ENCODE data around the gene RALY. TPM values are rescaled to one million over a fixed set of nuclear protein-coding genes. Genes with fewer than 3 reads are reported as not detected.

Gene RALY
- total RNA-seq, 1 experiment from 2014 or later, result 119 TPM

DNA sequence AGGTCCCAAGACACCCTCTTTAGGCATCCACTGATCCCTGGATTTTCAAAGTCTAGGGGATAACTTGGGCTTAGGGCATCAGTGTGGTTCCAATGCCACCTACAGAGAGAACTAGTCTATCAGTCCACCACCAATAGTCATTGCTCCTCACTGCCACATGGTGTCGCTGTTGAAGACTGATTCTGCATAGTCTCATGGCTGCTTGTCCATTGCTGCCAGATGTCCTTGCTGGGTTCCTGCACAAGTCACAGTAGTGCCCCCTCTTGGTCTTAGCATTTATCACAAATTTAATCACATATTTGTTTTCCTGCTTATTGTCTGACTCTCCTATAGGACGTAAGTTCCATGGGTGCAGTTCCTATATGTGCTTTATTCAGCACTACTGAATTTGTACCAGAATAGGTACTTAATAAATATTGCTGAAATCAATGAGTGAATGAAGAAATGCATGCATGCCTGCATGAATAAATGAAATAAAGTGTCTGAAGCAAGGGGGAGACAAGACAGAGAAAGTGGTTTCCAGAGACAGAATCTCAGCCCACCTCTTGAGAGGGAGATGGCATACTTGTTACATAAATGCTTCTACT is 45.9 kb upstream of the RALY start (continued):
- TF ChIP-seq, protein P1, sequence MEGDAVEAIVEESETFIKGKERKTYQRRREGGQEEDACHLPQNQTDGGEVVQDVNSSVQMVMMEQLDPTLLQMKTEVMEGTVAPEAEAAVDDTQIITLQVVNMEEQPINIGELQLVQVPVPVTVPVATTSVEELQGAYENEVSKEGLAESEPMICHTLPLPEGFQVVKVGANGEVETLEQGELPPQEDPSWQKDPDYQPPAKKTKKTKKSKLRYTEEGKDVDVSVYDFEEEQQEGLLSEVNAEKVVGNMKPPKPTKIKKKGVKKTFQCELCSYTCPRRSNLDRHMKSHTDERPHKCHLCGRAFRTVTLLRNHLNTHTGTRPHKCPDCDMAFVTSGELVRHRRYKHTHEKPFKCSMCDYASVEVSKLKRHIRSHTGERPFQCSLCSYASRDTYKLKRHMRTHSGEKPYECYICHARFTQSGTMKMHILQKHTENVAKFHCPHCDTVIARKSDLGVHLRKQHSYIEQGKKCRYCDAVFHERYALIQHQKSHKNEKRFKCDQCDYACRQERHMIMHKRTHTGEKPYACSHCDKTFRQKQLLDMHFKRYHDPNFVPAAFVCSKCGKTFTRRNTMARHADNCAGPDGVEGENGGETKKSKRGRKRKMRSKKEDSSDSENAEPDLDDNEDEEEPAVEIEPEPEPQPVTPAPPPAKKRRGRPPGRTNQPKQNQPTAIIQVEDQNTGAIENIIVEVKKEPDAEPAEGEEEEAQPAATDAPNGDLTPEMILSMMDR (IDR thresholded peaks at IDR 0.05 in 2 of 3, conservative IDR thresholded peaks at IDR 0.05 in 1 of 3; ENCODE audit: borderline replicate concordance in 1 of 3, insufficient read depth in 1 of 3, low read depth in 2 of 3, low read length in 2 of 3), result peak; percentile 95 to 98 (median 96)
- TF ChIP-seq, protein P2, sequence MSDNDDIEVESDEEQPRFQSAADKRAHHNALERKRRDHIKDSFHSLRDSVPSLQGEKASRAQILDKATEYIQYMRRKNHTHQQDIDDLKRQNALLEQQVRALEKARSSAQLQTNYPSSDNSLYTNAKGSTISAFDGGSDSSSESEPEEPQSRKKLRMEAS (IDR thresholded peaks at IDR 0.05), result peak; percentile 44; the same call in 1 of the 2 replicates
- TF ChIP-seq FOSL1 (IDR thresholded peaks at IDR 0.05; ENCODE audit: low read depth), result no peak
- TF ChIP-seq EGR1 (IDR thresholded peaks at IDR 0.05; ENCODE audit: low read depth), result no peak
- TF ChIP-seq, protein P3, sequence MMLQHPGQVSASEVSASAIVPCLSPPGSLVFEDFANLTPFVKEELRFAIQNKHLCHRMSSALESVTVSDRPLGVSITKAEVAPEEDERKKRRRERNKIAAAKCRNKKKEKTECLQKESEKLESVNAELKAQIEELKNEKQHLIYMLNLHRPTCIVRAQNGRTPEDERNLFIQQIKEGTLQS (IDR thresholded peaks at IDR 0.05), result no peak
- TF ChIP-seq ELF1 (IDR thresholded peaks at IDR 0.05; ENCODE audit: borderline replicate concordance, low read depth), result no peak
- TF ChIP-seq POLR2AphosphoS5 (IDR thresholded peaks at IDR 0.05; ENCODE audit: low read depth, low read length), result no peak
- no peak for TF ChIP-seq TCF7L2 (IDR thresholded peaks at IDR 0.05; ENCODE audit: borderline replicate concordance, extremely low read depth, insufficient read depth, insufficient read length)
- no peak for TF ChIP-seq EZH2 (IDR thresholded peaks at IDR 0.05)
- peak; percentile 98 for TF ChIP-seq CBX3 (IDR thresholded peaks at IDR 0.05; ENCODE audit: low read depth)
- TF ChIP-seq SP1 (IDR thresholded peaks at IDR 0.05; ENCODE audit: low read depth), result no peak
- TF ChIP-seq CEBPB (IDR thresholded peaks at IDR 0.05; ENCODE audit: low read depth), result no peak

DNA sequence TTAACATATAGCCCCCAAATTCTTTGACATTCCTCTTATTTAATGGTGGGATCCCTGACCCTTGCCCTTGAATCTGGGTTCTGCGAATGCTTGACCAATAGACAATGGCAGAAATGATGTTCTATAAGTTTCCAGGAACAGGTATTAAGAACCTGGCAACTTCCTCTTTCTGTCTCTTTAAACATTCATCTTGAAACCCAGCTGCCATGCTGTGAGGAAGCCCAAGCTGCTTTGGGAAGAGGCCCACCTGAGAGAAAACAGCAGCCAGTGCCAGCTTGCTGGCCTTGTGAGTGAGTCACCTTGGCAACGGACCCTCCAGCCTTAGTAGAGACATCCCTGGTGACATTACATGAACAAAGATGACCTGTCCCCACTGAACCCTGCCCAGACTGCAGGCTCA is 45.2 kb upstream of the RALY start:
- H3K27ac ChIP-seq (ENCODE audit: low read depth, low read length), result no peak overlapping the region
- H3K9me2 ChIP-seq (ENCODE audit: insufficient read depth), result no peaks in the 10 kb centered on the region
- H3K4me1 ChIP-seq (ENCODE audit: control insufficient read depth in 1 of 2, insufficient read depth in 2 of 2, low read length in 2 of 2), result no peaks in the 10 kb centered on the region
- H3K79me2 ChIP-seq (ENCODE audit: insufficient read depth, low read length), result no peaks in the 10 kb centered on the region
- no peak for ATAC-seq
- no peaks in the 10 kb centered on the region for H4K20me1 ChIP-seq (ENCODE audit: insufficient read depth)
- no peak overlapping the region for H3K4me3 ChIP-seq (replicated peaks in 1 of 2; ENCODE audit: low read depth in 1 of 2, low read length in 2 of 2)
- no peak for DNase-seq (ENCODE audit: low read depth, low spot score)
- H3K4me2 ChIP-seq (ENCODE audit: low read length), result no peak overlapping the region
- no peaks in the 10 kb centered on the region for H3K36me3 ChIP-seq (ENCODE audit: control insufficient read depth in 1 of 2, insufficient read depth in 2 of 2, low read length in 2 of 2)
- ChIA-PET POLR2A (no interaction called here), RAD21 (ENCODE audit: low non-redundant PET in 1 of 2, low total read pairs in 2 of 2, uncharacterized antibody in 2 of 2, unreplicated experiment in 2 of 2) (no interaction called here), CTCF (no interaction called here)
- no peak overlapping the region for H3K9ac ChIP-seq (ENCODE audit: low read length)
- H3K27me3 ChIP-seq (ENCODE audit: insufficient read depth, low read length), result no peaks in the 10 kb centered on the region
- no TSS peak for BruUV-seq (replicated peaks)
- H3K9me3 ChIP-seq (ENCODE audit: control insufficient read depth in 1 of 2, insufficient read depth in 1 of 2, low read depth in 1 of 2, low read length in 2 of 2), result peaks cover 13 to 28% of the 10 kb centered on the region in 2 experiments; a peak in 2 of 4 replicates
- intact Hi-C loops (cut with micrococcal nuclease), result no loop called here
- H2AFZ ChIP-seq (ENCODE audit: low read depth, low read length, poor library complexity, severe bottlenecking), result no peak overlapping the region
- TF ChIP-seq, protein P4, sequence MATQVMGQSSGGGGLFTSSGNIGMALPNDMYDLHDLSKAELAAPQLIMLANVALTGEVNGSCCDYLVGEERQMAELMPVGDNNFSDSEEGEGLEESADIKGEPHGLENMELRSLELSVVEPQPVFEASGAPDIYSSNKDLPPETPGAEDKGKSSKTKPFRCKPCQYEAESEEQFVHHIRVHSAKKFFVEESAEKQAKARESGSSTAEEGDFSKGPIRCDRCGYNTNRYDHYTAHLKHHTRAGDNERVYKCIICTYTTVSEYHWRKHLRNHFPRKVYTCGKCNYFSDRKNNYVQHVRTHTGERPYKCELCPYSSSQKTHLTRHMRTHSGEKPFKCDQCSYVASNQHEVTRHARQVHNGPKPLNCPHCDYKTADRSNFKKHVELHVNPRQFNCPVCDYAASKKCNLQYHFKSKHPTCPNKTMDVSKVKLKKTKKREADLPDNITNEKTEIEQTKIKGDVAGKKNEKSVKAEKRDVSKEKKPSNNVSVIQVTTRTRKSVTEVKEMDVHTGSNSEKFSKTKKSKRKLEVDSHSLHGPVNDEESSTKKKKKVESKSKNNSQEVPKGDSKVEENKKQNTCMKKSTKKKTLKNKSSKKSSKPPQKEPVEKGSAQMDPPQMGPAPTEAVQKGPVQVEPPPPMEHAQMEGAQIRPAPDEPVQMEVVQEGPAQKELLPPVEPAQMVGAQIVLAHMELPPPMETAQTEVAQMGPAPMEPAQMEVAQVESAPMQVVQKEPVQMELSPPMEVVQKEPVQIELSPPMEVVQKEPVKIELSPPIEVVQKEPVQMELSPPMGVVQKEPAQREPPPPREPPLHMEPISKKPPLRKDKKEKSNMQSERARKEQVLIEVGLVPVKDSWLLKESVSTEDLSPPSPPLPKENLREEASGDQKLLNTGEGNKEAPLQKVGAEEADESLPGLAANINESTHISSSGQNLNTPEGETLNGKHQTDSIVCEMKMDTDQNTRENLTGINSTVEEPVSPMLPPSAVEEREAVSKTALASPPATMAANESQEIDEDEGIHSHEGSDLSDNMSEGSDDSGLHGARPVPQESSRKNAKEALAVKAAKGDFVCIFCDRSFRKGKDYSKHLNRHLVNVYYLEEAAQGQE (IDR thresholded peaks at IDR 0.05; ENCODE audit: low read depth), result no peak
- TF ChIP-seq JUND (IDR thresholded peaks at IDR 0.05) (no peak), CBX3 (IDR thresholded peaks at IDR 0.05; ENCODE audit: low read depth) (no peak), SIN3A (IDR thresholded peaks at IDR 0.05; ENCODE audit: low read depth) (no peak), SP1 (IDR thresholded peaks at IDR 0.05; ENCODE audit: low read depth) (no peak), ZNF274 (IDR thresholded peaks at IDR 0.05; ENCODE audit: low read depth, low read length) (no peak), POLR2AphosphoS5 (IDR thresholded peaks at IDR 0.05; ENCODE audit: low read depth, low read length) (no peak), CEBPB (IDR thresholded peaks at IDR 0.05; ENCODE audit: low read depth) (no peak)
- TF ChIP-seq, protein P3 (IDR thresholded peaks at IDR 0.05), result no peak
- TF ChIP-seq, protein P1 (IDR thresholded peaks at IDR 0.05 in 2 of 3, conservative IDR thresholded peaks at IDR 0.05 in 1 of 3; ENCODE audit: borderline replicate concordance in 1 of 3, insufficient read depth in 1 of 3, low read depth in 2 of 3, low read length in 2 of 3), result no peak

Data from HCT116 (cell line).